Measurements from ENCODE around the gene CERS6. TPM values are rescaled to one million over a fixed set of nuclear protein-coding genes. Genes with fewer than 3 reads are reported as not detected.

CERS6 gene
- total and polyA plus RNA-seq, 2 of the 8 experiments (the other 6 are each of a cell fraction or from before 2014, with no cell fraction given), result 6.8 to 28.2 TPM

GRCh38 chr2:168454737-168455644 lies 1.1 kb upstream of the CERS6 start (continued):
- no peak for TF ChIP-seq CHD7 (IDR thresholded peaks at IDR 0.05; ENCODE audit: insufficient replicate concordance, low read length)
- no peak for TF ChIP-seq SRF (IDR thresholded peaks at IDR 0.05; ENCODE audit: low read depth, low read length)
- no peak for TF ChIP-seq RAD21 (IDR thresholded peaks at IDR 0.05 in 1 of 2, conservative IDR thresholded peaks at IDR 0.05 in 1 of 2; ENCODE audit: low read depth in 2 of 2, low read length in 2 of 2)
- TF ChIP-seq SIRT6 (IDR thresholded peaks at IDR 0.05; ENCODE audit: low read length), result no peak
- no peak for TF ChIP-seq CHD2 (IDR thresholded peaks at IDR 0.05; ENCODE audit: low read length)
- no peak for TF ChIP-seq HDAC2 (IDR thresholded peaks at IDR 0.05; ENCODE audit: borderline replicate concordance in 1 of 2, low read depth in 2 of 2, low read length in 2 of 2)
- TF ChIP-seq TAF7 (optimal IDR thresholded peaks at IDR 0.05; ENCODE audit: borderline replicate concordance, low read depth, low read length), result no peak
- no peak for TF ChIP-seq KDM1A (IDR thresholded peaks at IDR 0.05; ENCODE audit: borderline replicate concordance, low read length)
- no peak for TF ChIP-seq TCF12 (IDR thresholded peaks at IDR 0.05; ENCODE audit: low read depth, low read length)
